ENCODE results near the gene TRMU.

The TRMU gene

GRCh38 chr22:46335201-46336118 lies at the start of gene TRMU:
TRMU (plus strand) TSS chr22:46335714; CDS start chr22:46335765, 51 bp downstream.
- DNase-seq, result peak; percentile 92

- DNase-seq, result no peak
Measured at GRCh38 chr22:46286006-46286405, 49.5 kb upstream of the TRMU start.

- DNase-seq, result no peak
Measured at GRCh38 chr22:46286941-46287872, 48.3 kb upstream of the TRMU start.

- no peak for DNase-seq
Measured at GRCh38 chr22:46287873-46288751, 47.4 kb upstream of the TRMU start.

- no peak for DNase-seq
Measured at GRCh38 chr22:46288846-46289243, 46.7 kb upstream of the TRMU start.

GRCh38 chr22:46289244-46289891 lies 46.1 kb upstream of the TRMU start:
- DNase-seq, result no peak

- no peak for DNase-seq
Measured at GRCh38 chr22:46290121-46290842, 45.2 kb upstream of the TRMU start.

- no peak for DNase-seq
Measured at GRCh38 chr22:46290843-46291785, 44.4 kb upstream of the TRMU start.

- DNase-seq, result no peak
Measured at GRCh38 chr22:46292173-46292572, 43.3 kb upstream of the TRMU start.

GRCh38 chr22:46292732-46293131 lies 42.8 kb upstream of the TRMU start:
- no peak for DNase-seq

GRCh38 chr22:46293577-46294260 lies 41.8 kb upstream of the TRMU start:
- DNase-seq, result no peak

GRCh38 chr22:46294784-46295183 lies 40.7 kb upstream of the TRMU start:
- DNase-seq, result no peak

- DNase-seq, result no peak
Measured at GRCh38 chr22:46295277-46295971, 40.1 kb upstream of the TRMU start.

- DNase-seq, result peak; percentile 99
Measured at GRCh38 chr22:46296257-46297150, 39.0 kb upstream of the TRMU start, which contains the start of gene GTSE1. GTSE1 (plus strand) TSS chr22:46296870; CDS start chr22:46297401, 531 bp downstream.

- DNase-seq, result no peak
Measured at GRCh38 chr22:46297151-46297812, 38.2 kb upstream of the TRMU start.

- no peak for DNase-seq
Measured at GRCh38 chr22:46299101-46299500, 36.4 kb upstream of the TRMU start.

GRCh38 chr22:46300491-46300890 lies 35.0 kb upstream of the TRMU start:
- no peak for DNase-seq
